ENCODE measurements around the gene THBS3. TPM values are rescaled to one million over a fixed set of nuclear protein-coding genes. Genes with fewer than 3 reads are reported as not detected.
A peak's percentile ranks its signal among the peaks of the same experiment; 100 is the strongest.

The THBS3 gene
- total and polyA plus RNA-seq, 9 of the 15 experiments (the other 6 are each of a cell fraction or from before 2014, with no cell fraction given), result 0.59 to 8.3 (median 3.2) TPM

- in situ Hi-C loops (cut with MboI), result no loop called here
- no TSS peak for BruUV-seq (replicated peaks)
- Histone ChIP-seq H3K9me1 (ENCODE audit: control insufficient read depth, insufficient read depth, low read length) (no peaks in the 10 kb centered on the region), H3K36me3 (ENCODE audit: control insufficient read depth, insufficient read depth, low read length) (no peaks in the 10 kb centered on the region), H3K4me1 (replicated peaks in 1 of 2; ENCODE audit: control insufficient read depth in 2 of 2, insufficient read depth in 2 of 2, low read length in 2 of 2) (no peaks in the 10 kb centered on the region; a peak in 1 of 5 replicates), H3K27me3 (ENCODE audit: control insufficient read depth in 2 of 2, insufficient read depth in 2 of 2, low read length in 2 of 2) (no peaks in the 10 kb centered on the region), H3K27ac (ENCODE audit: extremely low read depth, low read depth, low read length) (no peak overlapping the region), H3K79me2 (ENCODE audit: control insufficient read depth, insufficient read depth, low read length) (no peaks in the 10 kb centered on the region), H3K9ac (ENCODE audit: insufficient read depth in 1 of 2, low read depth in 2 of 2, low read length in 2 of 2) (no peak overlapping the region), H2AFZ (ENCODE audit: low read depth, low read length) (0 out of 2 replicates have a peak overlapping the region, but pooled peaks have one; percentile 33), H3K4me2 (ENCODE audit: insufficient read depth, low read length) (no peak overlapping the region), H3K4me3 (no peak overlapping the region), H4K20me1 (replicated peaks; ENCODE audit: control insufficient read depth, insufficient read depth, low read length) (no peaks in the 10 kb centered on the region), H3K9me3 (replicated peaks; ENCODE audit: control insufficient read depth, insufficient read depth, low read depth, low read length) (no peaks in the 10 kb centered on the region)
- 40% methylated on average over 8 of the region's 8 CpGs for whole genome bisulfite sequencing (ENCODE audit: insufficient coverage, low coverage, missing lambda C conversion rate)
- ChIA-PET CTCF (ENCODE audit: low intra/inter-chr PET ratio) (no interaction called here), POLR2A (no interaction called here)
- DNase-seq (ENCODE audit: extremely low read depth in 1 of 4, low spot score in 3 of 4) (no peak), ATAC-seq (no peak), FAIRE-seq (no peak)
- TF ChIP-seq C11orf30 (IDR thresholded peaks at IDR 0.05; ENCODE audit: low read depth) (peak; percentile 22; the same call in 1 of the 2 replicates), ZNF217 (CRISPR knock-in tag; IDR thresholded peaks at IDR 0.05) (no peak), ZNF316 (IDR thresholded peaks at IDR 0.05) (peak; percentile 23; the same call in 1 of the 2 replicates), KAT7 (CRISPR knock-in tag; IDR thresholded peaks at IDR 0.05; ENCODE audit: borderline replicate concordance) (no peak)
- intact Hi-C loops (cut with micrococcal nuclease), result no loop called here
Observed at GRCh38 chr1:155160128-155160527, 47.6 kb downstream of the THBS3 start.

- no peaks in the 10 kb centered on the region for H4K20me1 ChIP-seq (replicated peaks; ENCODE audit: control insufficient read depth, insufficient read depth, low read length)
- in situ Hi-C loops (cut with MboI) (no loop called here), intact Hi-C loops (cut with micrococcal nuclease) (no loop called here)
- BruUV-seq (replicated peaks), result no TSS peak
- CTCF ChIA-PET (ENCODE audit: low intra/inter-chr PET ratio), result no interaction called here
- peak in 1 of 4 experiments; percentile 5 for DNase-seq (ENCODE audit: extremely low read depth in 1 of 4, low spot score in 3 of 4)
- no peaks in the 10 kb centered on the region for H3K79me2 ChIP-seq (ENCODE audit: control insufficient read depth, insufficient read depth, low read length)
- POLR2A ChIA-PET, result interaction anchor here (0.9 kb wide), 1 partner anchor 35 kb away, joined by 3 read pairs; no protein-coding TSS in a partner anchor
- no peak overlapping the region for H2AFZ ChIP-seq (ENCODE audit: low read depth, low read length)
- H3K4me3 ChIP-seq, result no peak overlapping the region
- FAIRE-seq, result no peak
- no peaks in the 10 kb centered on the region; a peak in 1 of 5 replicates for H3K4me1 ChIP-seq (replicated peaks in 1 of 2; ENCODE audit: control insufficient read depth in 2 of 2, insufficient read depth in 2 of 2, low read length in 2 of 2)
- WGBS (ENCODE audit: insufficient coverage, low coverage, missing lambda C conversion rate), result 9% methylated on average over 1 of the region's 1 CpG
- no peak overlapping the region for H3K27ac ChIP-seq (ENCODE audit: extremely low read depth, low read depth, low read length)
- no peak overlapping the region for H3K4me2 ChIP-seq (ENCODE audit: insufficient read depth, low read length)
- no peaks in the 10 kb centered on the region for H3K9me1 ChIP-seq (ENCODE audit: control insufficient read depth, insufficient read depth, low read length)
- no peak for ATAC-seq
- no peaks in the 10 kb centered on the region for H3K27me3 ChIP-seq (ENCODE audit: control insufficient read depth in 2 of 2, insufficient read depth in 2 of 2, low read length in 2 of 2)
- no peaks in the 10 kb centered on the region for H3K36me3 ChIP-seq (ENCODE audit: control insufficient read depth, insufficient read depth, low read length)
- TF ChIP-seq ZNF316 (IDR thresholded peaks at IDR 0.05) (peak; percentile 39; the same call in 1 of the 2 replicates), E2F3 (CRISPR knock-in tag; IDR thresholded peaks at IDR 0.05) (no peak), C11orf30 (IDR thresholded peaks at IDR 0.05; ENCODE audit: low read depth) (peak; percentile 19; the same call in 1 of the 2 replicates)
- no peak overlapping the region for H3K9ac ChIP-seq (ENCODE audit: insufficient read depth in 1 of 2, low read depth in 2 of 2, low read length in 2 of 2)
- no peaks in the 10 kb centered on the region for H3K9me3 ChIP-seq (replicated peaks; ENCODE audit: control insufficient read depth, insufficient read depth, low read depth, low read length)
Observed at GRCh38 chr1:155158991-155159390, 48.7 kb downstream of the THBS3 start.
